Neural cell (in vitro differentiated cells): ENCODE results near the gene CSF2. TPM values are rescaled to one million over a fixed set of nuclear protein-coding genes. Genes with fewer than 3 reads are reported as not detected.
A peak's percentile ranks its signal among the peaks of the same experiment; 100 is the strongest.

Experiments
- H2AFZ ChIP-seq: fragments of 200-600, 300-800 bp; sonication (generic), shearing (Covaris generic); 2 replicates; pipeline ENCODE4 v1.6.0; 2014; ENCODE audit warnings: low read depth, mild to moderate bottlenecking, antibody characterized with exemption, low read length, moderate library complexity
- H3F3A ChIP-seq: fragments of 200-600 bp; shearing (Covaris generic); 2 replicates; pipeline ENCODE4 v1.6.1; 2016; ENCODE audit warnings: mild to moderate bottlenecking, moderate library complexity, mixed read lengths, antibody characterized with exemption, low read length; ENCODE audit not compliant: insufficient read depth, poor library complexity, severe bottlenecking
- H3K27ac ChIP-seq: fragments of 200-600, 300-800 bp; sonication (generic), shearing (Covaris generic); 2 replicates; pipeline ENCODE4 v1.5.1; 2014; ENCODE audit warnings: mild to moderate bottlenecking, low read length, moderate library complexity
- H3K27me3 ChIP-seq: fragments of 300-800, 200-600 bp; sonication (generic), shearing (Covaris generic); 2 replicates; pipeline ENCODE4 v1.6.0; 2014; ENCODE audit warnings: mild to moderate bottlenecking, low read depth, low read length, moderate library complexity; ENCODE audit not compliant: insufficient read depth
- H3K36me3 ChIP-seq: fragments of 300-800, 200-600 bp; sonication (generic), shearing (Covaris generic); 2 replicates; pipeline ENCODE4 v1.5.1; 2014; ENCODE audit warnings: mild to moderate bottlenecking, antibody characterized with exemption, low read length, moderate library complexity; ENCODE audit not compliant: insufficient read depth
- H3K4me2 ChIP-seq: fragments of 300-800, 200-600 bp; sonication (generic), shearing (Covaris generic); 2 replicates; pipeline ENCODE4 v1.6.0; 2014; ENCODE audit warnings: mild to moderate bottlenecking, low read length
- H3K4me3 ChIP-seq: fragments of 300-800, 200-600 bp; sonication (generic), shearing (Covaris generic); 2 replicates; pipeline ENCODE4 v1.5.1; 2014; ENCODE audit warnings: mild to moderate bottlenecking, low read length, moderate library complexity
- H3K79me2 ChIP-seq: fragments of 200-600 bp; shearing (Covaris generic); replicated peaks from 2 replicates; pipeline ENCODE4 v1.6.0; 2014; ENCODE audit warnings: mild to moderate bottlenecking, low read length, moderate library complexity; ENCODE audit not compliant: insufficient read depth
- H3K9ac ChIP-seq: fragments of 300-800, 200-600 bp; sonication (generic), shearing (Covaris generic); 2 replicates; pipeline ENCODE4 v1.6.1; 2016; ENCODE audit warnings: mild to moderate bottlenecking, low read length, mixed read lengths
- H3K9me2 ChIP-seq: fragments of 200-600 bp; shearing (Covaris generic); 2 replicates; pipeline ENCODE4 v1.6.1; 2016; ENCODE audit warnings: mild to moderate bottlenecking, low read length, mixed read lengths; ENCODE audit not compliant: insufficient read depth
- H3K9me3 ChIP-seq: fragments of 200-600, 300-800 bp; sonication (generic), shearing (Covaris generic); 2 replicates; pipeline ENCODE4 v1.6.1; 2016; ENCODE audit warnings: mild to moderate bottlenecking, mixed run types, low read length, moderate library complexity, mixed read lengths
- H4K20me1 ChIP-seq: fragments of 200-600 bp; shearing (Covaris generic); 2 replicates; pipeline ENCODE4 v1.6.1; 2016; ENCODE audit warnings: mild to moderate bottlenecking, mixed run types; ENCODE audit not compliant: insufficient read depth
- CTCF ChIP-seq: fragments of 450-650 bp; IDR thresholded peaks from 2 replicates; pipeline ENCODE4 v1.5.1; 2014; ENCODE audit warnings: antibody characterized with exemption, mild to moderate bottlenecking, moderate library complexity; ENCODE audit not compliant: poor library complexity, severe bottlenecking
- EP300 ChIP-seq: fragments of 450-650 bp; conservative IDR thresholded peaks from 2 replicates; pipeline ENCODE4 v1.6.1; 2014; ENCODE audit warnings: antibody characterized with exemption, mild to moderate bottlenecking, moderate library complexity; ENCODE audit not compliant: poor library complexity, severe bottlenecking
- EZH2 ChIP-seq: fragments of 200-600, 300-800 bp; shearing (Covaris generic), sonication (generic); IDR thresholded peaks from 2 replicates; pipeline ENCODE4 v1.6.1; 2014; ENCODE audit warnings: antibody characterized with exemption, low read length, borderline replicate concordance, mild to moderate bottlenecking; ENCODE audit not compliant: insufficient read depth, poor library complexity, severe bottlenecking
- MXI1 ChIP-seq: fragments of 450-650 bp; conservative IDR thresholded peaks from 2 replicates; pipeline ENCODE4 v1.6.1; 2014; ENCODE audit warnings: antibody characterized with exemption, mild to moderate bottlenecking; ENCODE audit not compliant: poor library complexity, severe bottlenecking
- POLR2AphosphoS5 ChIP-seq: IDR thresholded peaks from 2 replicates; pipeline ENCODE4 v1.6.1; 2012
- RAD21 ChIP-seq: fragments of 450-650 bp; conservative IDR thresholded peaks from 2 replicates; pipeline ENCODE4 v1.6.1; 2014; ENCODE audit warnings: antibody characterized with exemption, mild to moderate bottlenecking, moderate library complexity
- REST ChIP-seq: IDR thresholded peaks from 2 replicates; pipeline ENCODE4 v1.6.1; 2012; ENCODE audit warnings: borderline replicate concordance
- SMC3 ChIP-seq: fragments of 450-650 bp; conservative IDR thresholded peaks from 2 replicates; pipeline ENCODE4 v1.6.1; 2014; ENCODE audit warnings: antibody characterized with exemption, mild to moderate bottlenecking, moderate library complexity; ENCODE audit not compliant: poor library complexity
- TAF1 ChIP-seq: IDR thresholded peaks from 2 replicates; pipeline ENCODE4 v1.6.1; 2012; ENCODE audit warnings: low read depth
- polyA plus RNA-seq: library from polyadenylated mRNA; depleted of rRNA; stranded (reverse); fragments of >200 nt; gene quantifications from 2 replicates; pipeline ENCODE4 v1.2.3, GENCODE V29; 2014

The CSF2 gene
- polyA plus RNA-seq, 1 donor from 2014 or later = not detected

GRCh38 chr5:132065951-132066701 lies 7.5 kb upstream of the CSF2 start:
- peak overlapping the region; percentile 19 for H2AFZ ChIP-seq
- H3K27me3 ChIP-seq = no peaks in the 10 kb centered on the region
- H3K36me3 ChIP-seq = no peaks in the 10 kb centered on the region
- no peak overlapping the region for H3K27ac ChIP-seq
- H3F3A ChIP-seq = no peaks in the 10 kb centered on the region
- H3K9ac ChIP-seq = no peak overlapping the region
- no peaks in the 10 kb centered on the region for H3K9me2 ChIP-seq
- no peak overlapping the region for H3K4me2 ChIP-seq
- H3K4me3 ChIP-seq = no peak overlapping the region
- H3K79me2 ChIP-seq = no peaks in the 10 kb centered on the region
- H4K20me1 ChIP-seq = no peaks in the 10 kb centered on the region
- no peaks in the 10 kb centered on the region for H3K9me3 ChIP-seq
- no peak for TF ChIP-seq MXI1
- TF ChIP-seq RAD21 = no peak
- TF ChIP-seq SMC3 = no peak
- TF ChIP-seq EP300 = no peak
- no peak for TF ChIP-seq TAF1
- no peak for TF ChIP-seq EZH2
- TF ChIP-seq CTCF = no peak
- no peak for TF ChIP-seq POLR2AphosphoS5
- TF ChIP-seq REST = no peak

GRCh38 chr5:132066871-132067270 lies 6.7 kb upstream of the CSF2 start:
- no peak overlapping the region for H3K9ac ChIP-seq
- H3K79me2 ChIP-seq = no peaks in the 10 kb centered on the region
- no peaks in the 10 kb centered on the region for H3K27me3 ChIP-seq
- H2AFZ ChIP-seq = no peak overlapping the region
- no peak for TF ChIP-seq MXI1
- no peak for TF ChIP-seq EP300
- TF ChIP-seq SMC3 = no peak
- no peak for TF ChIP-seq POLR2AphosphoS5
- TF ChIP-seq REST = no peak
- no peak for TF ChIP-seq RAD21
- TF ChIP-seq CTCF = no peak
- no peak for TF ChIP-seq EZH2
- H3K9me2 ChIP-seq = no peaks in the 10 kb centered on the region
- H3F3A ChIP-seq = no peaks in the 10 kb centered on the region
- no peaks in the 10 kb centered on the region for H4K20me1 ChIP-seq
- H3K9me3 ChIP-seq = no peaks in the 10 kb centered on the region
- no peak overlapping the region for H3K27ac ChIP-seq
- no peaks in the 10 kb centered on the region for H3K36me3 ChIP-seq
- no peak overlapping the region for H3K4me2 ChIP-seq
- H3K4me3 ChIP-seq = no peak overlapping the region
